Activated CD4-positive, alpha-beta T cell treated with anti-CD3 and anti-CD28 coated beads, Interleukin-2, Interleukin-6, amounts not matched to agents 100 ng/mL and 50 ng/mL, durations not matched to agents 16 hours and 8 hours (primary cell): ENCODE measurements around the gene SCN9A.
"Not testable (repeated sequence)": the region's sequence is repeated elsewhere in the genome, so short reads cannot be mapped to it uniquely, and the experiment has no call there.

Source experiments
- DNase-seq: peaks from one replicate; pipeline ENCODE4 v3.0.0-alpha.2; 2020

SCN9A gene

DNA sequence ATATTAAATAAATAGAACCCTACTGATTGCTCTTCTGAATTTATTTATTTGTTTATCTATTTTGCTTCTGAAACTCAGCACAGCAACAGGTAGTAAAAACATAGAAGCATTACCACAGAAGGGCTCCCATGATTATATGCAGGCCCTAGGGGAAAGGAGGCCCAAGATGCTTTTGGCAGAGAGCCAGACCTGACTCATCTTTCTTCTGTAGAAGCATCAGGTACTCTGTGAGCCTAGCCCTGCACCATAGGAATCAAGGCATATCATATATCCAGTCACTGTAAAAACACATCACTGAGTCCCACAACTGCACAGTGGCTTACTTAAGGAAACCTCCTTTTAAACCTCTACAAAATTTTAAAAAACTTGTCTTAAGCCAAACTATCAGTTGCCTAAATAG, 1.8 kb downstream of the SCN9A start:
- peak; percentile 4 for DNase-seq

DNA sequence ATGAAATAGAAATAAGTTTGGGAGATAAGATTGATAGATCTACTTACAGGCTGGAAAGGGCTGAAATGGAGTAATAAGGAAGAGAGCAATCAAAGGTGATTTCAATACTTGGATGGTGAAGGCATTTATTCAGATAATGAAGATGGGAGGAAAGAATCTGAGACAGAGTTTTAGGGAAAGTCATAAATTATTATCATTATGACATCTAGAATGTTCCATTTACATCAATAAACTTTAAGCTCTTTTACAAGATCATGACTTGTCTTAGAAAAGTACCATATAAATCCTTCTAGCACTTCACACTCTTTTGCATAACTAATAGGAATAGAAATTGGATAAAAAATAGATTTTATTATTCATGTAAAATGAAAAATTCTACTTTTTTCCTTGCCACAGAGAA, 2.2 kb downstream of the SCN9A start:
- DNase-seq = no peak

DNA sequence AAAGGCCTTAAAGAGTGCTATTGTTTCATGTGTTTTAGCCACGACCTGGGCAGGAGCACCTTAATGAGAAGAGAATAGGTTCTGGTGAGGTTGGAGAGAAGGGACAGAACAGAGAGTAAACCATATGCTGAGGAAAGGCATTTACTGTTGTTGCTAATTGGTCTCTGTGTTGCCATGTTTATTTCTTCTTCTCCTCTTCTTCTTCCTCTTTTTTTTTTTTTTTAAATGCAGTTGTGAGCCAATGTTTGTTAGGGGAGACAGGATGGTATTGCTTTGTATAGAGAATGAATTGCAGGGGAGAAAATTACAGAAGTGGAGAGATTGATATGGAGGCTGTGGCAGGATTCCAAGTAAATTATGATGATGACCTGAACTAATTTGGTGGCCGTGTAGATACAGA, 2.6 kb downstream of the SCN9A start:
- no peak for DNase-seq

DNA sequence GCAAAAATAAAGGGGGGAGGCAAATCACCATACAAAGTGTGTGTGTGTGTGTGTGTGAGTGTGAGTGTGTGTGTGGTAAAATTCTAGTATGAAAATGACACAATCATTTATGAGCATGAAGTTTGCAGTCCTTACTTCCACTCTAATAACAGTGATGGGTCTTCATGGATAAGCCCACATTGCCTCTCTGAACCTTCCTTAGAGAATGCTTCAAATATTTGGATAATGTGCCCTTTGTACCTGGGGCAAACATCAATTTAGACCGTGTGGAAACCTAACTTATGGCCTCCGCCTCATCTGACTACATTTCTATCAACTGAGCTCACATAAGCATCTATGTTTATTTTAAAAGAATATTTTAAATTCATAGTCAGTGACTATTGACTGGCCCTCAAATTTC, 3.7 kb downstream of the SCN9A start:
- DNase-seq = no peak

DNA sequence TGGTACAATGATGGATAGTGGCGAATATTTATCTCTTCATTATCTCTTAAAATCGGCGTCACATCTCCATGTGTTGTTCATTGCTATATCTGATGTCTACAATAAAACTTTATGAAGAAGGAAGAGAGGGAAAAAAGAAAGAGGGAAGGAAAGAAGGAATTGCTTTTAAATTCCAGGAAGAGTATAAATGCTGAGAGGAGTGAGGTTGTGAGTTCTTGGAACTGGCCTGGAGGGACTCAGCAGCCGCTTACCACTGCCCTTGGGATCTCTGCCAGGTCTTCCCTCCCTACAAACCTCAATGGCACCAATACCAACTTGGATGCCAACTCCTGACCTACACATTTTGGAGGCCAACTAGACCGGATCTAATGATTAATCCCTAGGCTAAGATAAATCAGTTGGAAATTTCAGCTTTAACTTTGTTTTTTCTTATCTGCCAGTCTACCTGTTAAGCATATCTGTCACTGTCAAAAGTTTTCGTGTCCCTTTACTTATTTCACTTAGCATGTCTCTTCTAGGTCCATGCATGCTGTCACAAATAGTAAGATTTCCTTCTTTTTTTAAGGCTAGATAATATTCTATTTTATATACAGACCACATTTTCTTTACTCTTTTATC, 9.8 kb downstream of the SCN9A start:
- DNase-seq = no peak

DNA sequence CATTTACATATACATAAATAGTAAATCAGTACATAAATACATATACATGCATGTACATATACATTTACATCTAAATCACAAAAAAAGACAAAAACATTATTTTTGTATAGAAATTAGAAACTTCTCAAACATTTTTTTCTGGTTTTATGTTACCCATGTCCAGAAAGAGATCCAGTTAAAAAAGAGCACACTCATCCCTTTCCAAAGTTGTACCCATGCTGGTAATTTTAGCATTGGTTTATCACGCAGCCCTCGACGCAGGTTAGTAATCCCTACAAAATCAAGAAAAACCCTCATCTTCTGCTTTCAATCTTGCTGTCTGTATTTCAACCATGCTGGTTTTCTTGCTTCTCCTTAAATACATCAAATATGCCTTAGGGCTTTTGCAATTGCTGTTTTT, 10.5 kb downstream of the SCN9A start:
- no peak for DNase-seq

DNA sequence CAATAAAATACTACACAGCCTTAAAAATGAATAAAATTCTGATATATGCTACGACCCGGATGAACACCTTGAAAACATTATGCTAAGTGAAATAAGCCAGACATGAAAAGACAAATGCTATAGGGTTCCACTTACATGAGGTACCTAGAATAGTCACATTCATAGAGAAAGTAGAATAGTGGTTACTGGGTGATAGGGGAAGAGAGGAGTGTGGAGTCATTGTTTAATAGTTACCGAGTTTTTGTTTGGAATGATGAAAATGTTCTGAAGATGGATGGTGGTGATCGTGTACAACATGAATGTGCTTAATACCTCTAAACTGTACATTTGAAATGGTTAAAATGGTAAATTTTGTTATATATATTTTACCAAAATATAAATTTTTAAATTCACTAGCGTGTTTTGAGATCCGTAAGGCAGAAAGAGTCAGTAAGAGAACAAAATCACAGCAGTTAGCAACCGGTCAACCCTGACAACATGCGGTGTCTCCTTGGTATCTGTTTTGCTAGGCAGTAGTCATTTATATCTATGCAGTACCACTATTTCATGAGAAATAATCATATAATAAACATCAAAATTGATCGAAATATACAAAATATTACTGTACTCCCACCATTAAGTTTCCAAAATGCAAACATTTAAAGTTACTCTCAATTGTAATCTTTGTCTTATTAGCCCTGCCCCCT, 11.1 kb downstream of the SCN9A start:
- DNase-seq = no peak

DNA sequence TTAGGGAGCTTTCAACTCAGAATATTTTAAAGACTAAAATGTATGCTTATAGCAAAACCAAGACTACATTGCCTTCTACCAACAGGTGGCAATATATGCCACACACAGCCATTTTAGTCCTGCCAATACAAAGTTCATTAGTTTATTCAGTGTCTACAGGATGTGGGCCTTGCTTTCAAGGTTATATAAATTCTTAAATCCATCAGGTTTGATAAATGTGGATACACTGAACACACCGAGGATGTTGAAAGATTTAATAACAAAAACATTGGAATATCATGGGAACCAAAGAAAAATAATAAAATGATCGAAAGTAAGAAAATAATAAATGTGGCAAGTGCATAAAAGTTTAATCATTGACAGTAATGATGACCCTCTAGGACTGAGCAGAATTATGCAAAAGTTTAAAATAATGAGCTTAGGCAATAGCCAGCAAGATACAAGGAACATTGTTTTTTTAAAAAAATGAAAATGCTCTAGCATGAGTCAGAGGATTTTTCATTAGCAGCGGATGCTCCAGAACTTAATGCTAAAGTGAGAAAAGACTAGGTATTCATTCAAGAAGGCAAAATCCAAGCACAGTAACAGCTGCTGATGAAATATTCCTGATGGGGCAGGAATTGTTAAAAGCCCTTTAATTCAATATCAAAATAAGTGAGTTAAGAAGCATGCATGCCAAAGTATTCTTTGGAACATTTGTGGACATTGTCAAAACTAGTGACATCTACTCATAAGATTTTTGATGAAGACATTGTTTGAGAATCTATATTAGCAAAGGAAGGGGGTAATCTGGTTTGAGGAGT, 14.2 kb downstream of the SCN9A start:
- peak; percentile 7 for DNase-seq

DNA sequence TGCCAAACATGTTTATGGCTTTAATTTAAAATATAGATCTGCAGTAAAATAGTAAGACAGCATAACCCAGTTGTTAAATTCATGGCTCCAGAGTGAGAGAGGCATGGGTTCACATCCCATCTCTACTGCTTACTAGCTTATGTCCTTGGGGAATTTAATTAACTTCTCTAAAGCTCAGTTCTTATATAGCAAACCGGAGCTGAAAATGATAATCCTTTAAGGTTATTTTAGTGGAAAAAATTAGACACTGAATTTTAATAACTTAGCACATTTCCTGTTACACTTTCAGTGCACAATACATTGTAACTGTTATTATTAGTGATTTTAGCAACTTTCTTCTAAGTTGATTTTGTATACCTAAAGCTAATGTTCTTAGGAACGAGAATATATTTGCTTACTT, 14.8 kb downstream of the SCN9A start:
- DNase-seq = no peak

DNA sequence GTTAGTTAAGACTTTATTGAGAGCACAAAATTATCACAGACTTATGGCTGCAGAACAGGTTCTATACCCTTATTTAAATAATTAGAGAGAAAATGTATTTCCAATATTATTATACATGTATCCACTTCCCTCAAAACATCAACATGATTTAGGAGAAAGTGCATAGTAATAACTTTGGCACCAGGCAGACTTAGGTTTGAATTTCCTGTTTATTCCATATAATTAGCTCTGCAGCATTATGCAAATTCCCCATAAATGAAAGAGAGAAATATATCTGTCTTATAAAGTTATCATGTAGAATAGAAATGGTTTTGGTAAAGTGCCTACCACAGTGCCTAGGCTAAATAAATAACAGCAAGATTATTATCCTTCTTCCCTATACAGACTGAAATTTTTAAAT, 15.3 kb downstream of the SCN9A start:
- no peak for DNase-seq

DNA sequence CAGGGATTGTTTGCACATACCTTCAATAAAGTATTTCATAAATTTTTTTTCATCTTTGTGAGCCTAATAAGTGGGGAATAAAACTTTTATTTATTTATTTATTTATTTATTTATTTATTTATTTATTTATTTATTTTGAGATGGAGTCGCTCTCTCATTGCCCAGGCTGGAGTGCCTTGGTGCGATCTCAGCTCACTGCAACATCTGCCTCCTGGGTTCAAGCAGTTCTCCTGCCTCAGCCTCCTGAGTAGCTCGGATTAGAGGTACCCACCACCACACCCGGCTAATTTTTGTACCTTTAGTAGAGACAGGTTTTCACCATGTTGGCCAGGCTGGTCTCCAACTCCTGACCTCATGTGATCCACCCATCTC, 17.8 kb downstream of the SCN9A start:
- not testable (repeated sequence) for DNase-seq

DNA sequence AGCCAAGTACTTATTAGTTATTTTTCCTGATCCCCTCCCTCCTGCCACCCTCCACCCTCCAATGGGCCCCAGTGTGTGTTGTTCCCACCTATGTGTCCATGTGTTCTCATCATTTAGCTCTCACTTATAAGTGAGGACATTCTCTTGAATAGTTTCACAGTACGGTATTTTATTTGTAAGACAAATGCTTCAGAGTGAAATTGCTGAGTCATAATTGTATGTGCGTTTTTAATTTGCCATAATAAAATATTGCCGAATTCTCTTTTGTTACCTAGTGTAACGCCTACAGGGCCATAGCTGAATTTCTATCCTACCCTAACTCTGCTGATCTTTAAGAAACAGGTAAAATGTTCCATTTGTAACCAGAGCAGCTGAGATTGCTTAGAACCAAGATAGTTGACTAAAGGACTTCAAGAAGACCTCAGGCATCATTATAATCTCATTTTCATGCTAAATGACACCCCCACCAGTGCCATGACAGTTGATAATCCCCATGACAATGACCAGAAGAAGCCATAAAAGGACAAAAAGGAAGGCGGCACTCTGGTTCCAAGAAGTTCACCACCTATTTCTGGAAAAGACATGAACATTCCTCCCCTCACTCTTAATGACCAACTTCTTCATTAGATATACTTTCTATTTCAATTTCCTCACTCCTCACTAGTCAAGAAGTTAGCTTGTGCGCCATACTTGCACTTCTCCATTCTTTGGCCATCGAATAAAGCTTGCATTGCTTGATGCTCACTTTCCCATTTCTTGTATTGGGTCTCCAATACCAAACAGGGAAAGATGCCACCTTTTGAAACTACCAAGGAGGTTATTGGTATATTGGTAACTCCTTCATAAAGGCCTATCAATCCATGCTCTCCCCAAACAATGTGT, 18.4 kb downstream of the SCN9A start:
- no peak for DNase-seq

DNA sequence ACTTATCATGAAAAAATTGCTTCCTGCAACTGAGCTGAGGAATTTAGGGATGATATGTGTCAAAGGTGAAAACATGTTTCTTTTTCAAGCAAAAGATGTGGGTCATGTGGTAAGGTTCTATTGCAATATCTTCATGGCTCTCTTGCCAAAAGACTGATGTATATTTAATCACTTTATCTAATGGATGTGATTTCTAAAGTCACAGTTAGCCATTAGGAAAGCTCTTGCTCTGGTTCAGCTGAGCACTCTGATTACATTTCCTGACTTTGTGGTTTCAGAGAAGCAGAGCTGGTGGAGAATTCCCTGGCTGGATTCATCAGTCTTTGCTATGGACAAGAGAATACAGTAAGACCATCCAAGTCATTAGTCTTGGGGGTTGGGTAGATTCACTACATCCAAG, 24.4 kb downstream of the SCN9A start:
- DNase-seq = no peak

DNA sequence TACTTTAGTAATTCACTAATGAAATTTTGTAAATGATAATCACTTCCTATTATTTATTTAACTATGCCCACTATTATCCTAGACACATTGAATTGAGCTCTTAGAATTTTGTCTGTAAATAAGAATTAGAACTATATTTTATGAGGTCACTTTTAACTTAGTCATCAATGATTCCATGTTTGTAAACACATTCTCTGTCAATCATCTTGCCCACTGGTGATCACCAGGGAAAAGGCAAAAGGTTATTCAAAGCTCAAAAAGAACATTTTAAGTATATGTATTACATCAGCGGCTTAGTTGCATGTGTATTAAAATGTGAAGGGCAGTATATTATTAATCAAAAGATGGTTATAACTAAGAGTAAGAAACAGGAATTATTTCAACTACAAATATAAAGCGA, 25.2 kb downstream of the SCN9A start:
- no peak for DNase-seq

DNA sequence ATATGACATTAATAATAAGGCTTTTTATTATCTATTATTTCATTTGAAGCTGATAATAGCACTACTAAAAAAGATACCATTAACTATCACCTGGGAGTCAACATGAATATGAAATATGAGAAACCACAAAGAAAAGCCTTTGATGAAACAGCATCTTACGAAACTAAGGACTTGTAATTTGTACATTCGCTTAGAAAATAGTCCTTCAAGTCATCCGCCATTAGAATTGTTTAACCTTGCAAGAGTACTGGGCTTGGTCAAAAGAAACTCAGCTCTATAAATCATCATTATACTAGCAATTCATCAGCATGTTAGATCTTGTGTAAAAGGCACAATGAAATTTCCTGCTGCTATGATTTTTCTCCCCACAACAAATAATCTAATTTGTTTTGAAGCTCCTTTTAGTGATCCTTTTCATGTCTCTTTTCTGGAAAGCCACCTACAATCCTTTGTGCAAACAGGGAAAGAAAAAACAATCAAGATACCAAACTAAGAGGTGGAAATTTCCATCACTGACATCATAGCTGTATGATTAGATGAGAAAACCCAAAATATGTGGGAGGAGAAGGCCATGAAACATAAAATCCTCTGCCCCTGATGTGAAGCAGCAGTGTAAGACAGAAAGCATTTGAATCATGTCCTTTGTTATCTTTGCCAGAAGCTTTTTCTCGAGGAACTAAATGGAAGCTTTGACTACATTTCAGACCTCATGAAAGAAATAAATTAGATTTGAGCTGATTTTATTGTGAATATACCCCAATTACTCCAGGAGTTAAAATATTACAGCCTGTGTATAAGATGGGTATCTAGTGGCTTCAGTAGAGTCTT, 31.2 kb downstream of the SCN9A start:
- no peak for DNase-seq

DNA sequence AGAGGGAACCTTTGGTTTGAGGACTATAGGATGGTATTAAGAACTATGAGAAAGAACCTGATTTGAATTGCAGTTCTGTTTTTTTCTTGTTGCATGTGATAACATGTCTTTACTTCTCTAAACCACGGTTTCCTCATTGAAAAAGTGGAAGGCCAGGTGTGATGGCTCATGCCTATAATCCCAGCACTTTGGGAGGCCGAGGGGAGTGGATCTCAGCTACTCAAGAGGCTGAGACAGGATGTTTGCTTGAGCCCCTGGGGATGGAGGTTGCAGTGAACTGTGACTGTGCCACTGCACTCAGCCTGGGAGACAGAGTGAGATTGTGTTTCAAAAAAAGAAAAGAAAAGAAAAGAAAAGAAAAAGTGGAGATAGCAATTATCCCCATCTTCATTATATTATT, 32.3 kb downstream of the SCN9A start:
- no peak for DNase-seq

DNA sequence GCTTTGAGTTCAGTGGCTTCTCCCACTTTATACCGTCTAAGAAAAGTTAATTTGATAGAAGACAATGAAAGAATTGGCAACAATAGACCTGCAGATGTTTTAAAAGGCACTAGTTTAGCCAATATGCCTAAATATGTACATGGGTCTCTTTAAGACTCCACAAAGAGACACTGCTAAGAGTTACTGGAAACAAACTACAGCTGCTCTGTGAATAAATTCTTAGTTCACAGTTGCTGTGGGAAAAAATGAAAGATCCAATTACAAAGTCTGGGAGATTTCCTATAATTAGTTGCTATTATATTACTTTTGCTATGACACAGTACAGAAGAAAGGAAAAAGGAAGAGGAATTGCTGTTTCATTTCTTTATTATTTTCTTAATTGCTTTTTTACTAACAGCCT, 34.3 kb downstream of the SCN9A start:
- no peak for DNase-seq

DNA sequence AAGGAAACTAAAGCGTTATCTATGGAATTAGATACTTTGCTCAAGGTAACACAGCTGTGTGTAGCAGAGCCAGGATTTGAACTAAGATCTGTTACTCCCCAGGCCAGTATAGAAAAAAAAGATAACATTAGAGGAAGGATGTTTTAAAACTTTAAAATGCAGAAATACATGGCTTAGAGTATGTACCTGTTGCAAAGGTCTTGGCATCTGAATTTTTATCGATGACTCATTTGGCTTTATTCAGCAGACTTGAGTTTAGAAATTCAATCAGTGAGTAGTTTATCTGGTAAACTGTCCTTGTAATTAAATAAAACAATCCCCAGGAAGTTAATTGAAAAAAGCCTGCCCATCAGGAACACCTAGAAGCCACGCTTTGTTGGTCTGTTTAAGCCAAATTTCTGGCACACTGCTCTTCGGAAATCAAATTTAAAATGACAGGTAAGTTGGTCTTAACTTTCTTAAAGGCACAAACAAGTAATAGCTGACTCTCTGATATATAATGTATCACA, 36.9 kb downstream of the SCN9A start:
- DNase-seq = no peak

DNA sequence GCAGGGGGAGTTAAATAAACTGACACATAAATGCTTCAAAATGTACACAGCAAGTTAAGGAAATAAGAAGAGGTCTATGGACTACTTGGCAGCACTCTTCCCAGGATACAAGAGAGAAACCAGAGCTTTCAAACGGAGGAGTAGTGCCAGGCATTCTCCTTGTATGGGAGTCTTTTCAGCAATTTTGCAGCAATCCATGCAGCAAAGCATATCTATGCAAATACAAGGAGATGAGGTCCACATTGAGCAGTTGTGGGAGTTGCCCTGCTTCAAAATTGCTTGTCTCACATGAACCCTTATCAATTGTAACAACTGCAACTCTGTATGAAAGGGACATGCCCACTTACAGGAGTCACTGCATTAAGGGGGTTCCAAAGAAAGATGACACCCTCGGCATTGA, 37.8 kb downstream of the SCN9A start:
- DNase-seq = no peak

DNA sequence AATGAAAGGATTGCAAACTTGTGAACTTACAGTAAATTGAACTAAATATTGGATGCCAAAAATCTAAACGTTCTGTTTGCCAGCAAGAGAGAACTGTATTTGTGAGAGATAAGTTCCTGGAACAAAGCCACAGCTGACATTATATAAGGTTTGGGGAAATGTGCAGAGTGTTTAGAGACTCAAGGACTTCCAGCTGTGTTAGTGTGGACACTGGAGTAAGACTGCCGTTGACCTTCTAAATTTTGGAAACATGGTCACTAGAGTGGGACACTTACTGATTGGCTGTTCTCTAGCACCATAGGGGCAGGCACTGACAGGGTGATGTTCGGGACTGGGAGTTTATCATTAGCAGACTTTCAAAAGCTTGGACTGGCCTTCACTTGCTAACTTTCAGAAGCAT, 40.5 kb downstream of the SCN9A start:
- no peak for DNase-seq

DNA sequence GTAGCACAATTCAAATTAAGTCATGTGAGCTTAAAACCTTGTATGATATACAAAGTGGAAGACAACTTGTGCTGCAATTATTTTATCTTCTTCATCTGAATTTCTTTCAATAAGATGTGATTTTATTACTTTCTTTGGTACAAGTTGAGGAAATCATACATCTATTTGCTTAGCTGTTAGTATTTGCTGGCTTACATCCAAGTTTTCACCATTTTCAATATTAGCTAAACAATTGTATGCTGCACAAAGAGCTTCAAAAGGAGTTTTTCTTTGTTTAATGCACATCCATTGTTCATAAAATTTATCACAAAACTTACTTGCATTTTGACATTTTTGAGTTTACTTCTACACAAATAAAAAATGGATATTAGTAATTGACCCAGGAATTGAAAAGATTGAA, 40.9 kb downstream of the SCN9A start:
- no peak for DNase-seq

DNA sequence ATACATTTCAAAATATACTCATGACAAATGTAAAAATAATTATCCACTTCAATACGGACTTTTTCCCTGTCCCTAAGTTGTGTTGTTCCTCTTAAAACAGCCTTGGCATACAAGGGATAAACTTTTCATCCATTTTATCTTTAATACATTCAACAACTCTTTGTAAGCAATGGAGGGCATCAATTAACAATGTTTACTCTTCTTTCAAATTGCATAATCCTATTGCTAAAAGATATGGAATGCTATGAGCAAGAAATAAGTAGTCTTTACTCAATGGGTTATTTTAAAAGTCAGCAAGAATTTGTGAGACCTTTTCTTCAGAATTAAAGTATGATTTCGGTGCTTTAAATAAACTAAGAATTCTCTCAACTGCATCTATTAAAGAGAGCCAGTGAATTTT, 41.9 kb downstream of the SCN9A start:
- no peak for DNase-seq
